ENCODE data around the gene FRYL. TPM values are rescaled to one million over a fixed set of nuclear protein-coding genes. Genes with fewer than 3 reads are reported as not detected.
A peak's percentile ranks its signal among the peaks of the same experiment; 100 is the strongest.
"Not testable (repeated sequence)": the region's sequence is repeated elsewhere in the genome, so short reads cannot be mapped to it uniquely, and the experiment has no call there.

The FRYL gene
- total RNA-seq, 1 donor from 2014 or later = 172 TPM

- no peak for ATAC-seq
- no peak for DNase-seq (ENCODE audit: low spot score)
- intact Hi-C loops (cut with DNase I) = no loop called here
These were observed 70.2 kb downstream of the FRYL start for GRCh38 chr4:48709901-48710300.

DNA sequence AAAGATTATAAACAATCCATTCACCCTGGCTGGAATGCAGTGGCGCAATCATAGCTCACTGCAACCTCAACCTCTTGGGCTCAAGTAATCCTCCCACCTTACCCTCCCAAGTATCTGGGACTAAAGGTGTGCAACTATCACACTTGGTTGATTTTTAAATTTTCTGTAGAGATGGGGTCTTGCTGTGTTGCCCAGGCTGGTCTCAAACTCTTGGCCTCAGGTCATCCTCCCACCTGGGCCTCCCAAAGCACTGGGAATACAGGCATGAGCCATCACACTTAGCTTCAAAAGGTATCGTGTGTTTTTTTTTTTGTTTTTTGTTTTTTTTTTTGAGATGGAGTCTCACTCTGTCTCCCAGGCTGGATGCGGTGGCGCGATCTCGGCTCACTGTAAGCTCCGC is 71.5 kb downstream of the FRYL start:
- ATAC-seq (no peak), DNase-seq (ENCODE audit: low spot score) (no peak)
- intact Hi-C loops (cut with DNase I) = no loop called here

GRCh38 chr4:48706736-48707135 is 73.3 kb downstream of the FRYL start:
- DNase-seq (ENCODE audit: low spot score) = no peak
- intact Hi-C loops (cut with DNase I) = no loop called here
- no peak for ATAC-seq

GRCh38 chr4:48705609-48706008 is 74.5 kb downstream of the FRYL start:
- intact Hi-C loops (cut with DNase I) = no loop called here
- DNase-seq (ENCODE audit: low spot score) (no peak), ATAC-seq (no peak)

DNA sequence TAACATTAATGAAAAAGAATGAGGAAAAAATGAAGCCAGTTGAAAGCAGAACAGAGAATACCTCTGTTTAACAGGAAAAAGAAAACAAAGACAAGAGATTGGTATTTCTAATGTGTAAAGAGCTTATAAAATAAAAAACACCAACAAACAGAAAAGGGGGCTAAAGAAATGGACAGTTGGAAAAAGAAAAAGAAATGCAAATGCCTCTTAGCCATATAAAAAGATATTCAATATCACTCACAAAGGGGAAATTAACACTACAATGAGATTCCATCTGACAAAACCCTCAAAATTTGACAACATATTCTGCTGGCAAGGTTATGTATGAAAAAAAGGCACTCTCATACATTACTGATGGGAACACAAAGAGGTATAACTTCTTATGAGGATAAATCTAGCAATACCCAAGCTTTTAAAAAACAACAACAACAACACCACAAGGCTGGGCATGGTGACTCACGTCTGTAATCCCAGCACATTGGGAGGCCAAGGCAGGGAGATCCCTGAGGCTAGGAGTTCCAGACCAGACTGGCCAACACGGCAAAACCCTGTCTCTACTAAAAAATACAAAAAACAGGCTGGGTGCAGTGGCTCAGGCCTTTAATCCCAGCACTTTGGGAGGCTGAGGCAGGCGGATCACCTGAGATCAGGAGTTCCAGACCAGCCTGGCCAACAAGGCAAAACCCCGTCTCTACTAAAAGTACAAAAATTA is 75.8 kb downstream of the FRYL start:
- DNase-seq (ENCODE audit: low spot score) (no peak), ATAC-seq (no peak)
- intact Hi-C loops (cut with DNase I) = no loop called here

DNA sequence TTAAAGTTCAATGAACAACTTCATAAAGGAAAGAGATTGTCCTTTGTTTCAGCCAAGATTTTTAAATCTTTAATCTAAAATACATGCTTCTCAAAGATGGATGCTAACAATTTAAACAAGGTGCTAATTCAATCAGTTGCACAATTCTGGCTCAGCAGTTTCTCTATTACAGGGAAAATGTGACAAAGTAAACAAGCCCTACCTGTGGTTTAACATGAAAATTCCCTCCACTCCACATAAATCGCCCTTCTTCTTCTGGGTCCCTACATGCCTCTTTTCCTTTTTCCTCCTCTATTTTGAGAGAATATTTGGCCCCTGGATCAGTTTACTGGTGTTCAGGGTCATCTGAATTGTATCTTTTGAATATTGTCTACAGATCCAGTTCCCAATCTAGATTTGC is 80.6 kb downstream of the FRYL start:
- no peak for ATAC-seq
- intact Hi-C loops (cut with DNase I) = no loop called here
- no peak for DNase-seq (ENCODE audit: low spot score)

- DNase-seq (ENCODE audit: low spot score) = peak; percentile 70
- peak; percentile 90 for ATAC-seq
- intact Hi-C loops (cut with DNase I) = no loop called here
These were observed 81.8 kb downstream of the FRYL start for GRCh38 chr4:48698029-48698971.

GRCh38 chr4:48697516-48697915 is 82.6 kb downstream of the FRYL start:
- DNase-seq (ENCODE audit: low spot score); ATAC-seq; intact Hi-C loops (cut with DNase I): not testable (repeated sequence)

DNA sequence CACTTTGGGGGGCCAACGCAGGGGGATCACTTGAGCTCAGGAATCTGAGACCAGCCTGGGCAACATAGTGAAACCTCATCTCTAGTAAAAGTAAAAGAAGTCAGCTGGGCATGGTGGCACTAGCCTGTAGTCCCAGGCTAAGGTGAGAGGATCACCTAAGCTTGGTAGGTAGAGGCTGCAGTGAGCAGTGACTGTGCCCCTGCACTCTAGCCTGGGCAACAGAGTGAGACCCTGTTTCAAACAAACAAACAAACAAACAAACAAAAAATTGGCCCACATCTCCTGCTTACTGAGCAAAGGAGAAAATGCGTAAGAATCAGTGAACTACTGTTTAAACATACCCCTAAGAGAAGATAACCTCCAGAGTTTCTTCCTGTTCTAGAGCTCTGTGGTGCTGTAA is 85.3 kb downstream of the FRYL start:
- intact Hi-C loops (cut with DNase I) = no loop called here
- ATAC-seq = no peak
- no peak for DNase-seq (ENCODE audit: low spot score)

DNA sequence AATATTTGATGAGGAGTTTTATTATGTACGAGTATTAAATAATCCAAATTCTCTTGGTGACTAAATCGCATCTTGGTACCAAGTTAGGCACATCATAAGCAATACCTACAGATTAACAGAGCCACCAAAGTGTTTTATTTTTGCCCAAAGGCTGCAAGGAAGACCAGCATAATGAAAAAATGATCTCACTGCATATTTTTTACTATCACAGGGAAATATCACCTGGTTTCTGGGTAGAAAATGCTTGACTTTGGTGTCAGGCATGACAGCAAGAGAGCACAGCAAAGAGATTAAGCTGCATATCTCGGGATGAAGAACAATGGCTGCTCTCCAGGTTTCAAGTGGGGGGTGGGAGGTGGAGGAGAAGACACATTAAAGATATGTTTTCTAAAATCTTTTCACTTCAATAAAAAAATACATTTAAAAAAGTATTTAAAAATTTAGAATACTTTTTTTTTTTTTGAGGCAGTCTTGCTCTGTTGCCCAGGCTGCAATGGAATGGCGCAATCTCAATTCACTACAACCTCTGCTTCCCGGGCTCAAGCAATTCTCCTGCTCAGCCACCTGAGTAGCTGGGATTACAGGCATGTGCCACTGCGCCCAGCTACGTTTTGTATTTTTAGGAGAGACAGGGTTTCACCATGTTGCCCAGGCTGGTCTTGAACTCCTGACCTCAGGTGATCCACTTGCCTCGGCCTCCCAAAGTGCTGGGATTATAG is 86.1 kb downstream of the FRYL start:
- ATAC-seq (no peak), DNase-seq (ENCODE audit: low spot score) (no peak)
- intact Hi-C loops (cut with DNase I) = no loop called here

- intact Hi-C loops (cut with DNase I) = no loop called here
- DNase-seq (ENCODE audit: low spot score) (no peak), ATAC-seq (no peak)
These were observed 87.2 kb downstream of the FRYL start for GRCh38 chr4:48692897-48693296.

DNA sequence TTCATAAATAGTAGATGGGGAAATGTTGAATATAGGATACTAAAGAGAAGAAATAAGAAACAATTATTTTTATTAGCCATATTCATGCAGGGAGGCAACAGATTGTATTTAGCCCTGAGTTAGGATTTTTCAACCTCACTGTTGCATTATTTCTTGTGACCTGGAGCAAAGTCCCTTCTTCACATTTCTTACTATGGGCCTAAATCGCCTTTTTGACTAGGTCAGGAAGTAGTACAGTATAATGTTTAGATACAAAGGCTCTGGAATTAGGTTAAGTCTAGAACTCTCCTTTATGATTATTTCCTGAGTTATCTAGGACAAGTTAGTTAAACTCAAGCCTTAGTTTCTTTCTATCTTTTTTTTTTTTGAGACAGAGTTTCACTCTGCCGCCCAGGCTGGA is 88.0 kb downstream of the FRYL start:
- intact Hi-C loops (cut with DNase I) = no loop called here
- ATAC-seq = no peak
- no peak for DNase-seq (ENCODE audit: low spot score)

GRCh38 chr4:48688953-48689352 is 91.1 kb downstream of the FRYL start:
- intact Hi-C loops (cut with DNase I) = no loop called here
- ATAC-seq = no peak
- no peak for DNase-seq (ENCODE audit: low spot score)

GRCh38 chr4:48687313-48688051 is 92.6 kb downstream of the FRYL start:
- intact Hi-C loops (cut with DNase I) = no loop called here
- ATAC-seq = no peak
- DNase-seq (ENCODE audit: low spot score) = no peak

- intact Hi-C loops (cut with DNase I) = no loop called here
These were observed 93.7 kb downstream of the FRYL start for GRCh38 chr4:48686369-48686768.

GRCh38 chr4:48683784-48684666 is 96.1 kb downstream of the FRYL start:
- DNase-seq (ENCODE audit: low spot score) (no peak), ATAC-seq (no peak)
- intact Hi-C loops (cut with DNase I) = no loop called here

More at GRCh38 chr4:48686369-48686768, 93.7 kb downstream of the FRYL start:
- ATAC-seq (no peak), DNase-seq (ENCODE audit: low spot score) (no peak)

DNA sequence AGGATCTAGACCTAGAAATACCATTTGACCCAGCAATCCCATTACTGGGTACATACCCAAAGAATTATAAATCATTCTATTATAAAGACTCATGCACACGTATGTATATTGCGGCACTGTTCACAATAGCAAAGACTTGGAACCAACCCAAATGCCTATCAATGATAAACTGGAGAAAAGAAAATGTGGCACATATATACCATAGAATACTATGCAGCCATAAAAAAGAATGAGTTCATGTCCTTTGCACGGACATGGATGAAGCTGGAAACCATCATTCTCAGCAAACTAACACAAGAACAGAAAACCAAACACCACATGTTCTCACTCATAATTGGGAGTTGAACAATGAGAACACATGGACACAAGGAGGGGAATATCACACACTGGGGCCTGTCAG is 97.2 kb downstream of the FRYL start:
- intact Hi-C loops (cut with DNase I); DNase-seq (ENCODE audit: low spot score): not testable (repeated sequence)

DNA sequence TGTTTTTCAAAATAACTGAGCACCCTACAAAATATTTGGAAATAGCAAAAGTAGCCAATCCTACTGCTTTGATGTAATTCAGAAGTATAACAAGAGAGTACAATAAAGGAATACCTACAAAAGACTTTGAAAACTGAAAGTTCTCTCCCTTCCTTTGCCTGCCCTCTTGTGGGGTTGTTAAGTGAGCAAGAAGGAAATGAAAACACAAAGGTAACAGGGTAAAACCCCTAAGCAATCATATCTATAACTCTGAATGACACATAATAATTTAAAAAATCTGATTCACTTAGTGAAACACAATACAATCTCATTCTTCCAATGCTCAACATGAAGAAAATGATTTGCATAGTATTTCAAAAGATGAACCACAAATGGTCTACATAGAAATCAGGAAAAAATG is 98.2 kb downstream of the FRYL start:
- intact Hi-C loops (cut with DNase I) = no loop called here
- no peak for DNase-seq (ENCODE audit: low spot score)
- no peak for ATAC-seq

More for the DNA sequence above, 97.2 kb downstream of the FRYL start:
- ATAC-seq = not testable (repeated sequence)

Measured in sciatic nerve (tissue), 2 donors.